ENCODE results near the gene PUM2.

DNA sequence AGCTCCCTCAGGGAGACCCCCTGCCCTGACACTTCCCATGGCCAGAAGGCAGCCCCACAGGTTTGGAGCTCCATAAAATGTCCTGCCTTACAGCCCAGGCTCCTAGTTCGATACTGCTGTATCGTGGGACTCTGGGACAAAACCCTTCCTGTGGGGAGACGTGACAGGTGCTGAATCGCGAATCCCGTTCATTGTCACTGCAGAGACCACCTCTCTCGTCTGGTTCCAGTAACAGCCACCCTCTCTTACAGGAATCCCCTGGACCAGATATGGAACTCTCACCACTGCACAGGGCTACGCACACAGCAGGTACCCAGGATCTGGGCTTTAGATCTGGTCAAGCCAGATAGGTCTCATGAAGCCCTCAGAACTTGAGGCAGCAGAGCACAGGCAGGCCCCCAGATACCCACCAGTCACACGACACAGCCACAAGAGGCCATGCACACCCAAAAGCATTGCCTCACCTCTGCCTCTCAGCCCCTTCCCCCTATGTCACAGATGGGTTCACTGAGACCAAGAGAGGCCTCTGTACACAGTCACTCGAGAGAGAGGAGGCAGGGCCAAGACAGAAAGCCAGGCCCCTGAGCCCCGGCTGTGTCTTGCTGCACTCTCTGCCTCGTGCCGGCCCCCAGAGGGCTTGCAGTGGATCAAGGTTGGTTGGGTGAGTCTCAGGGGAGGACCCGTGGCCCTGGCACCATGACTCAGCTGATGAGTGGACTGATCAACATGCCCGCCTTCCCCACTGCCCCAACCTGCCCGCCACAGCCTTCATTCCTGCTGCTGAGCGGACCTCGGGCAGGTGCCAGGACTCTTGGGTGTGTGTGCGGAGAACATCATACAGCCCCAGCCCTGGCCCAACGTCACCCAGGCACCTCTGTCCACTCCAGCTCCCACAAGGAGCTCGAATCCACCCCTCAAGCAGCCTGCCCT lies 133.3 kb downstream of the PUM2 start:
- TF ChIP-seq, protein P1, sequence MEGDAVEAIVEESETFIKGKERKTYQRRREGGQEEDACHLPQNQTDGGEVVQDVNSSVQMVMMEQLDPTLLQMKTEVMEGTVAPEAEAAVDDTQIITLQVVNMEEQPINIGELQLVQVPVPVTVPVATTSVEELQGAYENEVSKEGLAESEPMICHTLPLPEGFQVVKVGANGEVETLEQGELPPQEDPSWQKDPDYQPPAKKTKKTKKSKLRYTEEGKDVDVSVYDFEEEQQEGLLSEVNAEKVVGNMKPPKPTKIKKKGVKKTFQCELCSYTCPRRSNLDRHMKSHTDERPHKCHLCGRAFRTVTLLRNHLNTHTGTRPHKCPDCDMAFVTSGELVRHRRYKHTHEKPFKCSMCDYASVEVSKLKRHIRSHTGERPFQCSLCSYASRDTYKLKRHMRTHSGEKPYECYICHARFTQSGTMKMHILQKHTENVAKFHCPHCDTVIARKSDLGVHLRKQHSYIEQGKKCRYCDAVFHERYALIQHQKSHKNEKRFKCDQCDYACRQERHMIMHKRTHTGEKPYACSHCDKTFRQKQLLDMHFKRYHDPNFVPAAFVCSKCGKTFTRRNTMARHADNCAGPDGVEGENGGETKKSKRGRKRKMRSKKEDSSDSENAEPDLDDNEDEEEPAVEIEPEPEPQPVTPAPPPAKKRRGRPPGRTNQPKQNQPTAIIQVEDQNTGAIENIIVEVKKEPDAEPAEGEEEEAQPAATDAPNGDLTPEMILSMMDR (IDR thresholded peaks at IDR 0.05) = no peak
- TF ChIP-seq POLR2A (IDR thresholded peaks at IDR 0.05) = no peak
- TF ChIP-seq POLR2AphosphoS5 (IDR thresholded peaks at IDR 0.05) = no peak
- TF ChIP-seq EP300 (IDR thresholded peaks at IDR 0.05) = no peak
